ENCODE measurements around the gene KIF19. TPM values are rescaled to one million over a fixed set of nuclear protein-coding genes. Genes with fewer than 3 reads are reported as not detected.
A peak's percentile ranks its signal among the peaks of the same experiment; 100 is the strongest.

Gene KIF19
- total and polyA plus RNA-seq, 12 donors: 0.07 to 1.5 (median 0.27) TPM

DNA sequence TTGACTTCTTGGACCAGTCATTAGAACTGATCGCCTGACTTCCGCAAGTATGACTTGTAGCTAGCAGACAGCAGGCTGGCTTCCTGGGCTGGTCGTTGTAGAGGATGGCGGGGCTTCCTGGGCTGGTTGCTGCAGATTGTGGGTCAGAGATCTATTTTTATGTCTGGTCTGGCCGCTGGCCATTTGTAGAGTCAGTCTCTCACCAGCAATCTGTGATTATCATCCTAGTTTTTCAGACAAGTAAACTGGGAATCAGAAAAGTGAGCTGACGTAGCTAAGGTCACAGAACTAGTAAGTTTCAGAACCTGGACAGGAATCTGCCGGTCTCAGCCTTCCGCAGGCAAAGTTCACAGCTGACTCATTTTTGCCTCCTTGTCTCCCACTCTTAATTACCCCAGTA is 60.4 kb downstream of the KIF19 start:
- TF ChIP-seq, protein P1, sequence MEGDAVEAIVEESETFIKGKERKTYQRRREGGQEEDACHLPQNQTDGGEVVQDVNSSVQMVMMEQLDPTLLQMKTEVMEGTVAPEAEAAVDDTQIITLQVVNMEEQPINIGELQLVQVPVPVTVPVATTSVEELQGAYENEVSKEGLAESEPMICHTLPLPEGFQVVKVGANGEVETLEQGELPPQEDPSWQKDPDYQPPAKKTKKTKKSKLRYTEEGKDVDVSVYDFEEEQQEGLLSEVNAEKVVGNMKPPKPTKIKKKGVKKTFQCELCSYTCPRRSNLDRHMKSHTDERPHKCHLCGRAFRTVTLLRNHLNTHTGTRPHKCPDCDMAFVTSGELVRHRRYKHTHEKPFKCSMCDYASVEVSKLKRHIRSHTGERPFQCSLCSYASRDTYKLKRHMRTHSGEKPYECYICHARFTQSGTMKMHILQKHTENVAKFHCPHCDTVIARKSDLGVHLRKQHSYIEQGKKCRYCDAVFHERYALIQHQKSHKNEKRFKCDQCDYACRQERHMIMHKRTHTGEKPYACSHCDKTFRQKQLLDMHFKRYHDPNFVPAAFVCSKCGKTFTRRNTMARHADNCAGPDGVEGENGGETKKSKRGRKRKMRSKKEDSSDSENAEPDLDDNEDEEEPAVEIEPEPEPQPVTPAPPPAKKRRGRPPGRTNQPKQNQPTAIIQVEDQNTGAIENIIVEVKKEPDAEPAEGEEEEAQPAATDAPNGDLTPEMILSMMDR (IDR thresholded peaks at IDR 0.05): no peak
- intact Hi-C loops (cut with DNase I): loop anchor here in 1 of 10 donors (5.0 kb wide), 1 partner anchor 36 kb away; no protein-coding TSS in a partner anchor
- 21 to 30% methylated on average over 8 of the region's 8 CpGs for WGBS, 2 donors
- ATAC-seq: peak; percentile 77 to 93 (median 88)
- peak overlapping the region in 9 of 10 donors; percentile 56 to 81 (median 68) for H3K27ac ChIP-seq
- H3K4me3 ChIP-seq: no peak overlapping the region
- no peaks in the 10 kb centered on the region for H3K36me3 ChIP-seq
- DNase-seq: peak; percentile 63 to 81
- H3K4me1 ChIP-seq: peaks cover 6 to 26% (median 14%) of the 10 kb centered on the region in 9 donors
- H3K27me3 ChIP-seq: no peaks in the 10 kb centered on the region
- H3K9me3 ChIP-seq: no peaks in the 10 kb centered on the region

DNA sequence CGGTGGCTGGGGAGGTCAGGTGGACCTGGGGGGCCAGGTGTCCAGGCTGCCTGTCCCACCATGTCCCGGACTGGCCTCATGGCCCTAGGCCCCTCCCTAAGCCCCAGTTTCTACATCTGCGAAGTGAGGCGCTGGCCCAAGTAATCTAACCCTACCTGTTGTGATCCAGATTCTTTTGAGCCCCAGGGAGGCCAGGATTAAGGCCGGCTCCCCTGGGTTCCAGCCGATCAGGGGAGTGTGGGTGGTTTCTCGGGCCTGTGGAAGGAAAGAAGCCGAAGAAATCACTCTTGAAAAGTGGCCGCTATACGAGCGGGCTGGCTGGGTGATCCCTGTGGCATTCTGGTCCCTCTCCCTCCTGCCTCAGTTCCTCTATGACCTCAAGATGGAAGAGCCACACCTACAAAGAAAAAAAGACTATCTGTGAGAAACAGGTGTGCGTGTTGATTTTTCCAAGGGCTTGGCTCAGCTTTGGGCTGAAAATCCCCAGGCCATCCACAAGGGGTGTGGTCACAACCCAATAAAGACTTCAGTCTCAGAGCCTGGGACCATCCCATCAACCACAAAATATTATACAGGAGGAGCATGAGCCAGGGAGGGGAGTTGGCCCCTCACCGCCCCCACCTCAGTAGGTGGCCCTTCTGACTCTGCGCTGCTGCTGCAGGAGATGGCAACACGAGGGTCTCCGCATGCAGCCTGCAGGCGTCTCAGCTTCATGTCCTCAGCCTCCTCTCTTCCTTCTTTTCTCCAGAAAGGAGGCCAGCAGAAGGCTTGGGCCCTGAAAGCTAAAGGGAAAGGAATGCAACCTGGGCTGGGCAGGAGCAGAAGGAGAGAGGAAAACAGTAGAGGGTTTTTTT is 61.6 kb downstream of the KIF19 start:
- H3K27me3 ChIP-seq: no peaks in the 10 kb centered on the region
- DNase-seq (no peak), ATAC-seq (peak in 1 of 8 donors; percentile 39)
- intact Hi-C loops (cut with DNase I): loop anchor here in 1 of 10 donors (5.0 kb wide), 1 partner anchor 35 kb away; no protein-coding TSS in a partner anchor
- H3K36me3 ChIP-seq: no peaks in the 10 kb centered on the region
- peak overlapping the region in 4 of 10 donors; percentile 56 to 73 (median 70) for H3K27ac ChIP-seq
- TF ChIP-seq, protein P1 (IDR thresholded peaks at IDR 0.05): no peak
- peaks cover 0 to 5% (median 0%) of the 10 kb centered on the region in 11 donors for H3K9me3 ChIP-seq
- WGBS, 2 donors: 84 to 88% methylated on average over 17 of the region's 17 CpGs
- no peak overlapping the region for H3K4me3 ChIP-seq
- peaks cover 6 to 27% (median 14%) of the 10 kb centered on the region in 9 donors for H3K4me1 ChIP-seq

DNA sequence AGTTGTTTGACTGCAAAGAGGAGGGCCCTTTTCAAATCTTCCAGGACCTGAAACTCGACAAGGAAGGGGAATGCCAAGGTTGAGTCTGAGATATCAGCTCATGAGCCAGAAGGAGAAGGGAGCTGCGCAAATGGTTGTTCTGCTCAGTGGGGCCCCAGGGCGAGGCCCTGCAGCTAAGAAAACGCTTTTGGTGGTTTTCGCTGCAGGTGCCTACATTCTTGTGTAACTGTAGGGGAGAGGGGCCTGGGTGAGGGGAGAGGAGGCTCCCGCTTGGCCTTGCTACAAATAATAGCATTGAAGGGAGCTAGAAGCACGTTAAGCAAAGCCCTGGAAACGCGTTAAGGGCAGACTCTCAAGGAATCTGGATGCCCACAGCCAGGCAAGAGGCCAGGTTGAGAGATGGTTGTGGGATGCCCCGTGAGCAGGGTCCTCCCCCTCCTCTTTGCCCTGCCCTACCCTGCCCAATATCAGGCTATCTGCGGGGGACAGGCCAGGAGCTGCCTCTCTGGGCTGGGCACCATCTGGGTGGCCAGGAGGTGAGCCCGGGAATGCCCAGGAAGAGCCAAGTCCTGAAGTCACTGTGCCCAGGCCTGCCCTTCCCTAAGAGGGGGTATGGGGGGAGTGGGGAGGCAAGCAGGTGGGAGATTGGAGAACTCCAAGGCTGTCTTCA is 63.2 kb downstream of the KIF19 start:
- 90 to 91% methylated on average over 12 of the region's 12 CpGs for WGBS, 2 donors
- no peak for DNase-seq
- Histone ChIP-seq H3K27ac (no peak overlapping the region), H3K27me3 (no peaks in the 10 kb centered on the region), H3K36me3 (no peaks in the 10 kb centered on the region), H3K4me1 (peaks cover 6 to 34% (median 14%) of the 10 kb centered on the region in 9 donors), H3K9me3 (peaks cover 0 to 5% (median 0%) of the 10 kb centered on the region in 11 donors), H3K4me3 (no peak overlapping the region)
- TF ChIP-seq, protein P1 (IDR thresholded peaks at IDR 0.05): no peak
- ATAC-seq: no peak
- intact Hi-C loops (cut with DNase I): loop anchor here in 1 of 10 donors (5.0 kb wide), 1 partner anchor 33 kb away; no protein-coding TSS in a partner anchor
